Activated CD8-positive, alpha-beta memory T cell treated with anti-CD3 and anti-CD28 coated beads for 1 hour (primary cell): ENCODE data around the gene KITLG.
"Not testable (repeated sequence)": the region's sequence is repeated elsewhere in the genome, so short reads cannot be mapped to it uniquely, and the experiment has no call there.

Source experiments
- DNase-seq, 2 donors: peaks; one replicate each; pipeline ENCODE4 v3.0.0-alpha.2; 2020; ENCODE audit warnings: low read depth in 1 of 2; ENCODE audit errors: extremely low read depth in 1 of 2

KITLG gene

GRCh38 chr12:88544991-88545980 is 35.0 kb downstream of the KITLG start:
- no peak for DNase-seq

GRCh38 chr12:88539893-88540292 is 40.4 kb downstream of the KITLG start:
- no peak for DNase-seq

DNA sequence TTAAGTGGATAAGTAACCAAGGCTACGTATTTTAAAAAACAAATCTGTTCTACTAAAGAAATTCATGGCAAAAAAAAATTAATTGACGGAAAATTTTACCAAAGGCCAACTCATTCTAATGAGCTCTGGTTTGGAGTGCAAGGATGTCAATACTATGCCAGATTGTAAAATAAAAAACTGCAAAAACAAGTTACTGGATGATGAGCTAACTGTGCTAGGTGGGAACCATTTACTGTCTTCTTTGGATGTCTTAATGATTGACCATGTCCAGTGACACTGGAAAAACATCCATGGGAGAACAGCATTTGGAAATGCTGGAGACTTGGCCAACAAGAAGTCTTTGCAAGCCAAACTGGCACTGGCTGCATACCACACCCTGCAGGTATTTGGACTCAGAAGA is 41.6 kb downstream of the KITLG start:
- no peak for DNase-seq

- DNase-seq = no peak
Measured at GRCh38 chr12:88538250-88538649, 42.0 kb downstream of the KITLG start.

DNA sequence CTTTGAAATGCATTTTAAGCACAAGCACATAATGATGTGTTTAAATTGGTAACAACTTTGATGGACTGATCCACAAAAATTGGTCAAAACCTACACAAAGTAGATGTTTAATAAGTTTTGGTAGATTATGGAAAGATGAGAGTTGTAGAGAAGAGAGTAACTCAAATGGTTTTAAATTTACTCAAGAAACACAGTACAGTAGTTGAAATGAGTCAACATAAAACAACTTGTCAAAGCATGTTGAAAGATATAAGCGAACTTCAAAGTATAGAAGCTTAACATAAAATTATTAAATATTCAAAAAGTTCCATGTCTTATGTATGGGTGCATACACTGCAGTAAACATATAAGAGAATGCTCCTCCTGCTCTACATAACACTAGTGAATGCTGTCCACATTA is 49.4 kb downstream of the KITLG start:
- DNase-seq = no peak

DNA sequence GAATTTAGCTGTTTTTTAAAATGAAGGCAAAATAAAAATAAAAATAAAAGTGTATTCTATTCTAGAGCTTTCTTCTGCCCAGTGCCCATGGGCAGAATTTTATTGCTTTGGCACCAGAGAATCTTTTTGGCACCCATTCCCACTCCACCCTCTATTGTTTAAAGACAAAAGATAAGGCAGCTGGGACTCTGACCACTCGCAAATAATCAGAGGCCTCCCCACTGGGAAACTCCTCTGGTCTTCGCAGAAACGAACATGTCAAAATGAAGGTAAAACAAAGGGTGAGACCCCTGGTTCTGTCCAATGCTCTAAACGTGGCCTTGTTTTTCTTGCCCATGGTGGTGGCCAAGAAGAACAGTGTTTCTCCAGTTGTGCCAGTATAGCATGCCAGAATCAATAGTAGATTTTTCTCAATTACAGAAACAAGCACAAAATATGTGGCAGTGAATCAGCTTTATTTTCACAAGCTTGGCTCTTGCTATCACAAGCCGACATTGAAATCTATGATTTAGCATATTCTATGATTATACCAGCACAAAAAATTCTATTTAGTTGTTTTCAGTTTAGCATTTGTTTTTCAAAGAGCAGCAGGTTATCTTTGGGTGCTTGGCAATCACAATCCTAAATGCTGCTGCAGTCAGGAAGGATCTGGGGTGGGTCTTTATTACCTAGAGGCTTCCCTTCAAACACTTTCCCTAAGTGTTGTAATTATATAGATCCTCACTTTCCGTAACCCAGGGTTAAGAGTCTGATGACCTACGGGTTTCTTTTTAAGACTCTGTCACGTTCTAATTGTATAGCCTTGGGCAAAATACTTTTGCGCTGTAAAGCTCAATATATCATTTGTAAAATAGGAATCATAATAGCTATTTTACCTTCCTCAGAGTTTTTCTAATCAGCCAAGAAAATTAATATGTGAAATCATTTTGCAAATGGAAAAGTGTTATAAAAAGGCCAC is 50.5 kb downstream of the KITLG start:
- DNase-seq = no peak

GRCh38 chr12:88522961-88523360 is 57.3 kb downstream of the KITLG start:
- no peak for DNase-seq

DNA sequence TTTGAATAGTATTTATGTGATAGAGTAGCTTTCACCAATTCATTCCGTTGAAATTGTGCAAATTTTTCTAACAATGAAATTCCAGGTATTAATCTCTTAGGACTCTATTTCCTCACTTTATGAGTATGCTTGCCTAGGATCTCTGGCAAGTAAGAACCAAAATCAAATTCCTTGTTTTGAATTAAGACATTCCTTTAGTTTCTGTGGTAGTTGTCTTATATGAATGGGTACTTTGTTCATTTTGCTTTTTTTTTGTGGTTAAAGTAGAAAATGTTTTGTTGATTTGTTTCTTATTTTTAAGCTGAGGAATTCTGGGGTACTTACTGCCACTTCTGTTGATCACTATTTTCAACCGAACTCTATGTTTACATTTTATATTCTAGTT is 59.8 kb downstream of the KITLG start:
- DNase-seq = no peak

DNA sequence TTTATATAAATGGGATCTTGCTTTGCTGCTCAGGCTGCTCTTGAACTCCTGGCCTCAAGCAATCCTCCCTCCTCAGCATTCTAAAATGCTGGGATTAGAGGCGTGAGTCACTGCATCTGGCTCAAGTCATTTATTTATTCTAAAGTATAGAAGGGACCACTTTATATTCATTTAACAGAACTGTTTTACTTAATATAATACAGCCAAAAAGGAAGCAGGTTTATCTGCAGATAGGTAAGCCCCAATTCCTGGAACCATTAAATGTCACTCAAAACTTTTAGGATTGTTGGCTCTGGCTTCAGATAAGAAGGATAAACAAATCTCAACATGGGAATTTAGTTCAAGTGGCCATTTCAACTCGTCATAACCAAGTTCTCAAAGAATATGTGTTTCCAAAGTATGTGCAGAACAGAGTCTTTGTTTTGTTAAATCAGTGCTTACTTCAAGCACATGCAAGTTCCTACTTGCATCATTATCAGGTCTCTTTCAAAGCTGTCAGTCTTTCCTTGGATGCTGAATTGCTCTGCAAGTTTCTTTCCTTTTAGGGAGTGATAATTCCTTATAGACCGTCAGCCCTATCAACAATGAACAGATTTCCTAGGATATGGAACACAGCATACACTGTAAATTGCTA is 60.4 kb downstream of the KITLG start:
- DNase-seq = no peak

DNA sequence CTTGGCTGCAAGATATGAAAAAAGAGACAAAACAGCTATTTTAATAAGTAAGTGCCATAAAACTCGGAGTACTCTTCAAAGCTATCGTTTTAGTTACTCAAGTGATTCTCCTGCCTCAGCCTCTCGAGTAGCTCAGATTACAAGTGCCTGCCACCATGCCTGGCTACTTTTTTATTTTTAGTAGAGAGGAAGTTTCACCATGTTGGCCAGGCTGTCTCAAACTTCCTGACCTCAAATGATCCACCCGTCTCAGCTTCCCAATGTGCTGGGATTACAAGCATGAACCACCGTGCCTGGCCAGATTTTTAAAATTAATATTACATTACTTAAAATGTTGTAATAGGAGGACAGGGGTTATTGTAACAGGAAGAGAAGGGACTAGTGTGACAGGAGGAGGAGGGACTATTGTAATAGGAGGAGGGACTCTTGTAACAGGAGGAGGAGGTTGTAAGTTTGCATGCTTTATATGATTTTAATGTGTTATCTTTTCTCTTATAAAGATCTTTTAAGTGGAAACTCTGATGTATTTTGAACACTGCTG is 61.3 kb downstream of the KITLG start:
- DNase-seq = no peak

GRCh38 chr12:88516811-88517210 is 63.5 kb downstream of the KITLG start:
- no peak for DNase-seq

DNA sequence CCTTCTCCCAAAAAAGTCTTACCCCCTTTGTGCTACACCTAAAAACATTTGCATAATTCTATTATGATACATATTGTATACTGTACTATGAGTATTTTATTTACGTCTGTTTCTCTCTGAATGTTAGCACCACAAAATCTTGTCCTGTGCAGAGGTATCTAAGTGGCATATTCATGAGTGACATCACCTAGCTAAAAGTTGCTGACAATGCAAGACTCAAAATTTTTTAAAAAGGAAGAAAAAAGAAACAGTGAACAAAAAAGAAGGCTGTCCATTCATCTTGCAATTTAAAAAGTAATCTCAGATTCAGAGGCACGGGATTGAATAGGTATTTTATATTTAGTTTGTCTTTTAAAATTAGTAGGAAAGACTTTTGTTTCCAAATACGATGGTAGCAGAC is 69.4 kb downstream of the KITLG start:
- no peak for DNase-seq

DNA sequence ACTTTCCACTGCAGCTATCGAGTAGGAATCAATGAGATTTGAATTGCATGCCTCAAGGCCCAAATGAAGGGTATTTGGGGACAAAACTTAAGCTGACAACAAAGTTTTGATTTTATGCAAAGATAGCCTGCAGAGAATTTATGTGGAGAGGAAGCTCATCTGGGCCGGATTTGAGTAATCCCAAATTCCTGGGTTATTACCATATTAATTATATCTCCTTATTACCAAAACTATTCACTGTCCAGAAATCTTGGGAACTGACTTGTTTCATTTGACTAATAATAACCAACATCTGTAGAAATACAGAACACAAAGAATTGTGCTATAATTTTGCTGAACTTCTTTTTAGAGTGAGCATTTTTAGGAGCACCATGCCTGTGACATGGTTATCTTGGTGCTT is 70.4 kb downstream of the KITLG start:
- no peak for DNase-seq

GRCh38 chr12:88509347-88509746 is 70.9 kb downstream of the KITLG start:
- DNase-seq = no peak

- not testable (repeated sequence) for DNase-seq
Measured at GRCh38 chr12:88507851-88508250, 72.4 kb downstream of the KITLG start.

DNA sequence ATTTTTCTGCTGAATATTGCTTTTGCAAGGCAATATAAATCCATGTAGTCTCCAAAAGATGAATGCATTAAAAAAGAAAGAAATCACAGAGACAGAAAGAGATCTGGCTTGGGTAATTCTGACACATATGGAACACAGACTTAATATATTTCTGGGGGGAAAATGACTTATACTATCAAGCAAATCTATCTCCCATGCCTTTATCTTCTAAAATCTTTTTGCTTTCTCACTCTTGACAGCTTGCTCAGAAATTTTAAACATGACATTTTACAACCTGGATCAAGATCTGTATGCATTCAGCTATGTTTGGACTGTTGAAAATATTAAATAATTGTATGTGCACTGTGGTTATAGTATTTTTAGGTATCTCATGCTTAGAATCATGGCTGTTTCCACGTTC is 73.0 kb downstream of the KITLG start:
- DNase-seq = no peak

- DNase-seq = no peak
Measured at GRCh38 chr12:88505696-88506095, 74.6 kb downstream of the KITLG start.

DNA sequence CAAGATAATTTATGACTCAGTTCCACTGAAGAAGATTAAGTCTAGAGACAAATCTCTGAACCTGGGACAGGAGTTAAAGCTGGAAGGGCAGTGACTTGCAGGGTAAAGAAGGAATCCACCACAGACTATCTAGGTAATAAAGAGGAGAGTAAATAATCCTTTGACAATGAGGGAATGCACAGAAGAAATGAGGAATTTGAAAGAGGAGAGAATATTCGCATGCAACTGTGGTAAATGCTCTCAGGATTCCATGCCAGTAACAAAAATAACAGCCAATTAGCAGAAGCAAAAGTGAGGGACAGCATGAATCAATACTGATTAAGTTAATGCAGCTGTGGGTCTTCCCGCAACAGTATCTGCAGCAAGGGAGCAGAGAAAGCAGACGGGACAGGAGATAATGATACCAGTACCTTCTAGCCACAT is 77.0 kb downstream of the KITLG start:
- no peak for DNase-seq

DNA sequence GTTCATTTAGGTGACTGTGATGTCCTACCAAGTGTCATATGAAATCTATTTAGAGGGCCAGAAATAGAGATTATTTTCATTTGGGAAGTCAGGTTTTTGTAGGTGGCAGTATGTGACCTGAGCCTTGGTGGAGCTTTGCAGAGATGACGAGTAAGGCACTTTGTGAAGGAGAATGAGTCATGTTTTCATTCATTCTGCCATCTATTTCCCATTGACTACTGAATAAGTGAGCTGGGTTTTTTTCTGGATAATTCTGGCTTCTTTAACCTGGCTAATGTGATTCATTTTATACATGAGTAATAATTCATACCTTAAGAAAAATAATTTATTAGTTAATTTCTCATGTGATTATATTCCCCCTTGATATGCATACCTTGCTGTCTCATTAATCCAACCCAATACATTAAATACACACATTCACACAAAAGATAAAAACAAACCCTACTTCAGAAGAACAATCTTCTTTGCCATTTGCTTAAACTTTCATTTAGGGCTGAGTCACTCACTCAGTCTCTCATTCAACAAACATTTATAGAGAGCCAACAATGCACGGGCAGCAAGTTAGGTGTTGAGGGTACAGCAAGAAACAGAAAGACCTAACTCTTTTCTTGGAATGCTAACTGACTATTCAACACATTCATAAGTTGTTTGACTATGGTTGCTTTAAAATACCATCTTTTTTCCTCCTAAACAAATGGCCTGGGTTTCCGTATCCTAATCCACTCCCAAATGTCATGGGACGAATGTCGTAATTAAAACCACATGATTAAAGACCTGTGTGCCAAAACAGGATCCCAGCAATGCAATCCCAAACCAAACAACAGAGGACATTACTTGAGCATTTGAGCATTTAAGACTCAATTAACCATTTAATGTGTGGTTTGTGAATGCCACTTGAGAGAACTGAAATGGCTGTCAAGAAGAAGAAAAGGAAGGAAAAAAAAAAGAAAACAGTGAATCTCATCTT is 78.0 kb downstream of the KITLG start:
- DNase-seq = no peak
